GM23338 (cell line): ENCODE data around the gene MTF1. TPM values are rescaled to one million over a fixed set of nuclear protein-coding genes. Genes with fewer than 3 reads are reported as not detected.

Experiments used
- ATAC-seq: fragments of 200-7000 bp; cut with Tn5 transposase; 3 replicates; pipeline ENCODE4 v1.9.1; 2020
- DNase-seq: peaks from one replicate; pipeline ENCODE4 v3.0.0-alpha.2; 2015; ENCODE audit warnings: low spot score
- H2AFZ ChIP-seq: fragments of 200-600 bp; sonication (generic); 2 replicates; pipeline ENCODE4 v1.8.0; 2016; ENCODE audit warnings: antibody characterized with exemption, mild to moderate bottlenecking, moderate library complexity
- H3F3A ChIP-seq: fragments of 200-600 bp; sonication (generic); replicated peaks from 2 replicates; pipeline ENCODE4 v1.8.0; 2017; ENCODE audit warnings: antibody characterized with exemption, mixed run types, low read depth
- H3K27ac ChIP-seq: fragments of 200-600 bp; sonication (generic); 2 replicates; pipeline ENCODE4 v1.6.1; 2016; ENCODE audit warnings: low read depth
- H3K27me3 ChIP-seq: fragments of 200-600 bp; sonication (generic); 2 replicates; pipeline ENCODE4 v1.8.0; 2016; ENCODE audit warnings: mild to moderate bottlenecking, mixed run types, moderate library complexity; ENCODE audit not compliant: insufficient read depth
- H3K36me3 ChIP-seq: fragments of 200-600 bp; sonication (generic); 2 replicates; pipeline ENCODE4 v1.8.0; 2016; ENCODE audit warnings: mild to moderate bottlenecking; ENCODE audit not compliant: insufficient read depth
- H3K4me1 ChIP-seq: fragments of 200-600 bp; sonication (generic); 2 replicates; pipeline ENCODE4 v1.8.0; 2016; ENCODE audit warnings: mild to moderate bottlenecking, moderate library complexity; ENCODE audit not compliant: insufficient read depth
- H3K4me2 ChIP-seq: fragments of 200-600 bp; sonication (generic); 2 replicates; pipeline ENCODE4 v1.7.1; 2017; ENCODE audit warnings: mixed run types
- H3K4me3 ChIP-seq: fragments of 200-600 bp; sonication (generic); 2 replicates; pipeline ENCODE4 v1.6.1; 2016; ENCODE audit warnings: mixed run types
- H3K79me2 ChIP-seq: fragments of 200-600 bp; sonication (generic); replicated peaks from 2 replicates; pipeline ENCODE4 v1.8.0; 2017; ENCODE audit warnings: mild to moderate bottlenecking; ENCODE audit not compliant: insufficient read depth
- H3K9me2 ChIP-seq: fragments of 200-600 bp; sonication (generic); 2 replicates; pipeline ENCODE4 v1.8.0; 2017; ENCODE audit not compliant: insufficient read depth
- H4K20me1 ChIP-seq: fragments of 200-600 bp; sonication (generic); replicated peaks from 2 replicates; pipeline ENCODE4 v1.8.0; 2017; ENCODE audit warnings: mild to moderate bottlenecking; ENCODE audit not compliant: insufficient read depth
- H3K27ac Mint-ChIP-seq: 2 replicates; pipeline ENCODE4 v1.8.0; 2020; ENCODE audit warnings: inconsistent platforms, mild to moderate bottlenecking, moderate library complexity, mixed read lengths
- H3K27me3 Mint-ChIP-seq: 3 replicates; pipeline ENCODE4 v1.8.0; 2022; ENCODE audit warnings: low read depth, mild to moderate bottlenecking, moderate library complexity, mixed read lengths, inconsistent platforms; ENCODE audit not compliant: insufficient read depth, poor library complexity
- H3K36me3 Mint-ChIP-seq: 3 replicates; pipeline ENCODE4 v1.8.0; 2021; ENCODE audit warnings: low read depth, mild to moderate bottlenecking, inconsistent platforms, moderate library complexity, mixed read lengths
- H3K4me1 Mint-ChIP-seq: 3 replicates; pipeline ENCODE4 v1.8.0; 2020; ENCODE audit warnings: mild to moderate bottlenecking, inconsistent platforms, mixed read lengths
- H3K4me3 Mint-ChIP-seq: 3 replicates; pipeline ENCODE4 v1.8.0; 2021; ENCODE audit warnings: moderate library complexity, mild to moderate bottlenecking, inconsistent platforms, mixed read lengths
- H3K9me3 Mint-ChIP-seq: 3 replicates; pipeline ENCODE4 v1.8.0; 2020; ENCODE audit warnings: moderate library complexity, mild to moderate bottlenecking, inconsistent platforms, mixed read lengths
- CTCF ChIP-seq, 2 experiments: fragments of 200-600 bp in 1 of 2; sonication (generic) in 1 of 2; conservative IDR thresholded peaks; 2 replicates each; pipeline versions ENCODE4 v1.5.1 to v1.6.1; 2016 to 2017; ENCODE audit warnings: antibody characterized with exemption in 2 of 2, low read depth in 2 of 2, mild to moderate bottlenecking in 2 of 2, moderate library complexity in 1 of 2
- POLR2AphosphoS5 ChIP-seq: IDR thresholded peaks from 2 replicates; pipeline ENCODE4 v1.6.1; 2016; ENCODE audit warnings: antibody characterized with exemption, low read depth
- polyA plus RNA-seq: library from polyadenylated mRNA; unstranded; fragments of >200 nt; fragmentation: Nextera tagmentation; extraction: Ambion mirVana; gene quantifications from 2 replicates; pipeline ENCODE4 v1.2.1, GENCODE V29; 2016
- total RNA-seq: library from RNA; depleted of rRNA; stranded (reverse); fragments of >200 nt; shearing (Covaris generic); gene quantifications from 2 replicates; pipeline ENCODE4 v1.2.3, GENCODE V29; 2014

Gene MTF1
- total and polyA plus RNA-seq, 2 experiments from 2014 or later, result 4.5 to 5.6 TPM

GRCh38 chr1:37892151-37893047 lies 33.0 kb upstream of the MTF1 start (continued):
- TF ChIP-seq CTCF (conservative IDR thresholded peaks at IDR 0.05; ENCODE audit: low read depth in 2 of 2), result no peak

- no peaks in the 10 kb centered on the region; the same call in 1 of the 2 replicates for H4K20me1 ChIP-seq
- H3K4me1 Mint-ChIP-seq, result no peaks in the 10 kb centered on the region
These were observed 31.1 kb upstream of the MTF1 start for GRCh38 chr1:37890378-37891014.

More at GRCh38 chr1:37890378-37891014, 31.1 kb upstream of the MTF1 start:
- Histone ChIP-seq H3K36me3 (peaks cover 27% of the 10 kb centered on the region), H3F3A (no peaks in the 10 kb centered on the region), H2AFZ (no peak overlapping the region), H3K27me3 (no peaks in the 10 kb centered on the region), H3K4me2 (no peak overlapping the region), H3K4me1 (no peaks in the 10 kb centered on the region), H3K79me2 (no peaks in the 10 kb centered on the region; the same call in 1 of the 2 replicates), H3K27ac (no peak overlapping the region), H3K9me2 (no peaks in the 10 kb centered on the region), H3K4me3 (no peak overlapping the region)
- ATAC-seq, result peak; percentile 41; the same call in 2 of the 3 replicates
- H3K36me3 Mint-ChIP-seq, result peaks cover 45% of the 10 kb centered on the region
- no peak overlapping the region for H3K4me3 Mint-ChIP-seq
- no peak overlapping the region for H3K27ac Mint-ChIP-seq
- TF ChIP-seq CTCF (conservative IDR thresholded peaks at IDR 0.05; ENCODE audit: low read depth in 2 of 2) (peak in 1 of 2 experiments; percentile 66; a peak in 3 of 4 replicates), POLR2AphosphoS5 (no peak)
- peak; percentile 66 for DNase-seq
- peaks cover 5% of the 10 kb centered on the region for H3K27me3 Mint-ChIP-seq
- H3K9me3 Mint-ChIP-seq, result peaks cover 4% of the 10 kb centered on the region; the same call in 1 of the 3 replicates
